GM19328 (cell line): Measurements from ENCODE around the gene TMF1.

Source experiments
- ATAC-seq: cut with Tn5 transposase; IDR thresholded peaks from one replicate; pipeline ENCODE4 v1.9.1; 2021; ENCODE audit warnings: mild to moderate bottlenecking, moderate library complexity; ENCODE audit not compliant: unreplicated experiment

The TMF1 gene

GRCh38 chr3:69013253-69014021, 38.7 kb downstream of the TMF1 start, which contains the start of gene EOGT:
EOGT (minus strand) TSS chr3:69013684; CDS start chr3:69009846, 3,838 bp downstream.
- peak; percentile 80 for ATAC-seq

- no peak for ATAC-seq
Measured at GRCh38 chr3:69012800-69013252, 39.3 kb downstream of the TMF1 start.

- ATAC-seq, result no peak
Measured at GRCh38 chr3:69012100-69012799, 39.9 kb downstream of the TMF1 start.

- ATAC-seq, result no peak
Measured at GRCh38 chr3:69011096-69011730, 40.9 kb downstream of the TMF1 start.

- ATAC-seq, result no peak
Measured at GRCh38 chr3:69009559-69010410, 42.3 kb downstream of the TMF1 start.

GRCh38 chr3:69008980-69009379, 43.2 kb downstream of the TMF1 start:
- no peak for ATAC-seq

GRCh38 chr3:69005791-69006482, 46.2 kb downstream of the TMF1 start:
- ATAC-seq, result no peak

GRCh38 chr3:69005071-69005790, 46.9 kb downstream of the TMF1 start:
- ATAC-seq, result no peak

- ATAC-seq, result no peak
Measured at GRCh38 chr3:69004138-69004537, 48.0 kb downstream of the TMF1 start.

GRCh38 chr3:68999605-69000004, 52.5 kb downstream of the TMF1 start:
- no peak for ATAC-seq

- ATAC-seq, result no peak
Measured at GRCh38 chr3:68999158-68999557, 53.0 kb downstream of the TMF1 start.

- ATAC-seq, result no peak
Measured at GRCh38 chr3:68997887-68998286, 54.2 kb downstream of the TMF1 start.

- ATAC-seq, result no peak
Measured at GRCh38 chr3:68996356-68996995, 55.7 kb downstream of the TMF1 start.

GRCh38 chr3:68988740-68989139, 63.4 kb downstream of the TMF1 start:
- no peak for ATAC-seq

GRCh38 chr3:68987322-68987721, 64.8 kb downstream of the TMF1 start:
- ATAC-seq, result no peak

- ATAC-seq, result no peak
Measured at GRCh38 chr3:68986496-68987208, 65.5 kb downstream of the TMF1 start.

- no peak for ATAC-seq
Measured at GRCh38 chr3:68985146-68985790, 66.9 kb downstream of the TMF1 start.

GRCh38 chr3:68984011-68984530, 68.1 kb downstream of the TMF1 start:
- no peak for ATAC-seq
